Kidney epithelial cell (primary cell): ENCODE data around the gene RASD1. TPM values are rescaled to one million over a fixed set of nuclear protein-coding genes. Genes with fewer than 3 reads are reported as not detected.

Source experiments
- DNase-seq: peaks from one replicate; pipeline ENCODE4 v3.0.0-alpha.2; 2010; ENCODE audit warnings: low read depth
- H3K27me3 ChIP-seq: 2 replicates; pipeline ENCODE4 v1.6.0; 2011; ENCODE audit warnings: low read length; ENCODE audit not compliant: control insufficient read depth, insufficient read depth
- H3K36me3 ChIP-seq: 2 replicates; pipeline ENCODE4 v1.5.1; 2011; ENCODE audit warnings: low read length; ENCODE audit not compliant: control insufficient read depth, insufficient read depth
- H3K4me3 ChIP-seq: 2 replicates; pipeline ENCODE4 v1.5.1; 2011; ENCODE audit warnings: low read depth, mild to moderate bottlenecking, control low read depth, low read length
- total RNA-seq: library from RNA; depleted of rRNA; stranded (reverse); fragments of >200 nt; gene quantifications from 2 replicates; pipeline ENCODE4 v1.2.3, GENCODE V29; 2015
- TF ChIP-seq, protein P1 (sequence below): IDR thresholded peaks from 2 replicates; pipeline ENCODE4 v1.5.1; 2011; ENCODE audit warnings: mild to moderate bottlenecking, moderate library complexity, low read length, control low read depth, inconsistent platforms; ENCODE audit not compliant: insufficient read depth, poor library complexity, severe bottlenecking

RASD1 gene
- total RNA-seq, 1 donor from 2014 or later: 0.17 TPM

DNA sequence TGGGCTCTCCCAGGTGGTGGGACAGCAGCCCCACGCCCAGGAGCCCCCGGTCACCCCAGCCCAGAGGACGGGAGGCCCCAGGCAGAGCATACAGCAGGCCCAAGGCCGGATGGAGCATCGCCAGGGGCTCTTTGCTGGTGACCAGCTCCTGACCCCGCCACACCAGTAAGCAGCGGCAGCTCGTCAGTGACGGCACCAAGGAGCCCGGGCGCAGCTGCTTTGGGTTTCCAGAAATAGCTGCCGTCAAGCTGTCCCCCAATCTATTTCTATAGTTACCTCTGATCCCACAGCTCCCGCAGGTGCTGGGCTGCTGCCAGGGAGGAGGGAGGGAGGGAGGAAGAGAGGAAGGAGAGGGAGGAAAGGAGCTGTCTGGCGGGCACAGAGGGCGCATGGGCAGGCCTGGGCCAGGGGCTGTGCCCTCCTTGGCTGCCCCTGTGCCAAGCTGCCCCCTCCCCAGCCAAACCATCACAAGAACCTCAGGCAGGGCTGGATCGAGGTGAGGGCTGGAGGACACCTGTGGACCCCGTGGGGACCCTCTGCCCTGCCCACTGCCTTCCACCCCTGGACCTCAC is 10.8 kb upstream of the RASD1 start:
- DNase-seq: no peak
- Histone ChIP-seq H3K27me3 (peaks cover 4% of the 10 kb centered on the region), H3K4me3 (no peak overlapping the region), H3K36me3 (no peaks in the 10 kb centered on the region)
- TF ChIP-seq, protein P1, sequence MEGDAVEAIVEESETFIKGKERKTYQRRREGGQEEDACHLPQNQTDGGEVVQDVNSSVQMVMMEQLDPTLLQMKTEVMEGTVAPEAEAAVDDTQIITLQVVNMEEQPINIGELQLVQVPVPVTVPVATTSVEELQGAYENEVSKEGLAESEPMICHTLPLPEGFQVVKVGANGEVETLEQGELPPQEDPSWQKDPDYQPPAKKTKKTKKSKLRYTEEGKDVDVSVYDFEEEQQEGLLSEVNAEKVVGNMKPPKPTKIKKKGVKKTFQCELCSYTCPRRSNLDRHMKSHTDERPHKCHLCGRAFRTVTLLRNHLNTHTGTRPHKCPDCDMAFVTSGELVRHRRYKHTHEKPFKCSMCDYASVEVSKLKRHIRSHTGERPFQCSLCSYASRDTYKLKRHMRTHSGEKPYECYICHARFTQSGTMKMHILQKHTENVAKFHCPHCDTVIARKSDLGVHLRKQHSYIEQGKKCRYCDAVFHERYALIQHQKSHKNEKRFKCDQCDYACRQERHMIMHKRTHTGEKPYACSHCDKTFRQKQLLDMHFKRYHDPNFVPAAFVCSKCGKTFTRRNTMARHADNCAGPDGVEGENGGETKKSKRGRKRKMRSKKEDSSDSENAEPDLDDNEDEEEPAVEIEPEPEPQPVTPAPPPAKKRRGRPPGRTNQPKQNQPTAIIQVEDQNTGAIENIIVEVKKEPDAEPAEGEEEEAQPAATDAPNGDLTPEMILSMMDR: no peak

DNA sequence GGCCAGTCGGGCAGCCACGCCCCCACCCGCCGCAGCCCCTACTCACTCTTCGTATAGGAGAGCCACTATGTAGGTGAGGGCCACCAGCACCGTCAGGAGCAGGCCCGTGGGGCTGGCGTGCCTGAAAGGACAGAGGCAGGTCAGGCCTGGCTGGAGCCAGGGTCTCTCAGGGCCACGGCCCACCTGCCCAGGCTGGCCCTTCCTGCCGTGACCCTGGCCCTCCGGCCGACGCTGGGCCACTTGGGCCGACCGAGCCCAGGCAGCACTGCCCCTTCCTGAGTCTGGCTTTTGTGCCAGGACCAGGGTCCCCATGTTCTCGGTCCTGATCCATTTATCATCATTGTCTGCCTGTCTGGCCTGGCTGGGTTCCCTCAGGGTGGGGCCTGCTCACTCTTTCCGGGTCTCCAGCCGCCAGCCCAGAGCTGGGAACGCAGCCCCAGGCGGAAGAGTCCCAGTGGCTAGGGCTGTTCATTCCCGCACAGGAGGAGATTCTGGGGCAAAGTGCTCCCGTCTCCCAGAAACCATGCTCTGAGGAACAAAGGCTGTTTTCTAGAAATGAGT is 10.1 kb upstream of the RASD1 start:
- no peak overlapping the region for H3K4me3 ChIP-seq
- DNase-seq: no peak
- TF ChIP-seq, protein P1: no peak
- peaks cover 4% of the 10 kb centered on the region for H3K27me3 ChIP-seq
- no peaks in the 10 kb centered on the region for H3K36me3 ChIP-seq

DNA sequence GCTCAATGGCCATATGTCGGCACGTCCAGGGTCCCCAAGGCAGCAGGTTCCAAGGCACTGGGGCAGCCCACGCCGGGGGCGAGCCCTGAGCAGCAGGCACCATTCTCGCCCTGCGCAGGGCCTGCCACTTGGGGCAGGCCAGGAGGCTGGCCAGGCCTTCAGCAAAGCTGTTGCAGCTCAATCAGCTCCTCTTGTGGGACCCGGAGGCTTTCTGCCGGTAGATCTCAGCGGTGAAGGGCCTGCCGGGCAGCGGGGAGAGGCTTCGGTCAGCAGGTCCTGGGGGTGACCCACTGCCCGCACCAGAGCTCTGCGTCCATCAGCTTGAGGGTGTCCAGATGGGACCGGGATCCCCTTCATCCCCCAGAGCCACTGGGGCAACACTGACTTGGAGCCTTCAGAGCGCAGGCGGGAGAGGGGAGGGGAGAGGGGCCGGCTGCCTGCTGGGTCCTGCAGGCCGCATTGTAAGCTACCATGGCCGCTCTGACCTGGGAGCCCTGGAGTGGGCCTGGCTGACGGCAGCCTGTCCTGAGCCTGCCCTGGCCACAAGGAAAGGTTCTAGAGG is 9.5 kb upstream of the RASD1 start:
- peaks cover 9% of the 10 kb centered on the region for H3K27me3 ChIP-seq
- DNase-seq: no peak
- no peaks in the 10 kb centered on the region for H3K36me3 ChIP-seq
- no peak overlapping the region for H3K4me3 ChIP-seq
- TF ChIP-seq, protein P1: no peak

DNA sequence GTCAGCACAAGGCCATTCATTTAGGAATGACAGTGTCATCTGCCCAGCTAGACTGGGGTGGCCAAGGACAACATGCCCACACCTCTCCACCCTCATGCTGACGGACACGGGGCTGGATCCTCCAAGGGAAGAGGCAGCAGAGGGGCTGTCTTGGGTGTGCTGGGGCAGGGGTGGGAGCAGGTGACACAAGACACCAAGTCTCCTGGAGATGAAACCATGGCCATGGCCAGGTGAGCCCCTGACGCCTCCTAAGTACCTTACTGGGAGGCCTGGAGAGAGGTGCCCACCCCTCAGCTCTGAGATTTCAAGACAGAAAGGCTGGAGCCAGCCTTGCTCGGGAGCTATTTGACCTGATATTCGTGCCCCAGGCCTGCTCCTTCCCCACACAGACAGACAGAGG is 9.0 kb upstream of the RASD1 start:
- no peaks in the 10 kb centered on the region for H3K36me3 ChIP-seq
- no peak for DNase-seq
- TF ChIP-seq, protein P1: no peak
- H3K4me3 ChIP-seq: no peak overlapping the region
- H3K27me3 ChIP-seq: peaks cover 10% of the 10 kb centered on the region

DNA sequence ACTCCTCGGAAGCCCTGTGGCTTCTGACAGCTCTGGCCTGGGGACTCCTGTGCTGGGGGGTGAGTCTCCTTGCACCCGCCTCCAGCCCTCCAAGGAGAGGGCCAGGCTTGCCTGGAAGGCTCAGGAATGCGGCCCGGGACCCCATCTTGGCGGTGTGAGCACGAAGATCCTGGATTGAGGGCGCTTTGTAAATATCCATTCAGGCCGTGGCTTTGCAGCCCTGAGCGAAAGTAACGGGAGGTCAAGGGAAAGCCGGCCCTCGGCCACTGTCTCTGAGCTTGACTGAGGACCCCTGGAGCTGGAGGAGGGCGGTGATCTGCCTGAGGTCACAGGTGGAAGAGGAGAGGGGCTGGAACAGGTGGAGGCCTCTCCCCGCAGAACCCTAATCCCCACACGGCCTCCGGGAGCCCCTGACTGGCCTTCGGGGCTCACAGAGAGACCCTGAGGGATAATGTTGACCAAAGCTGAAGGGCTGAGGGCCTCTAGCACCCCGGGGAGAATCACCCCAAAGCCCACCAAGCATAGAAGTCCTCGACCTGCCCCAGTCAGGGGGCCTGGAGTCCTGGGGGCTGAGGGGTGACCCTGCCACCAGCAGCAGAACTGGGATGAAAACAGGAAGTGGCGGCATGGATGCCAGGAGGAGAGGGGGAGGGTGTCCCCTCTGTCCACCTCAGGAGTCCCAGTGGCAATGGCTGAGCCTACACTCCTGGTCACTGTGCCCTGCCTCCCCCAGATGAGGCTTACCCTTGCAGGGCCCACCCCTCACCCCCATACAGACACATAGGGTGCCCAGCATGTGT is 8.3 kb upstream of the RASD1 start:
- Histone ChIP-seq H3K4me3 (no peak overlapping the region), H3K36me3 (no peaks in the 10 kb centered on the region), H3K27me3 (peaks cover 14% of the 10 kb centered on the region)
- no peak for DNase-seq
- TF ChIP-seq, protein P1: no peak
